Activated CD4-positive, CD25-positive, alpha-beta regulatory T cell treated with anti-CD3 and anti-CD28 coated beads, Interleukin-2, amount 50 U/mL, for 72 hours (primary cell): Measurements from ENCODE around the gene MS4A18.
"Not testable (repeated sequence)": the region's sequence is repeated elsewhere in the genome, so short reads cannot be mapped to it uniquely, and the experiment has no call there.

Experiments used
- DNase-seq: peaks from one replicate; pipeline ENCODE4 v3.0.0; 2021

Gene MS4A18

GRCh38 chr11:60724420-60724819 is at the start of gene MS4A18:
MS4A18 (plus strand) TSS chr11:60724720.
- DNase-seq: no peak

GRCh38 chr11:60678231-60678630 is 46.3 kb upstream of the MS4A18 start:
- DNase-seq: not testable (repeated sequence)

- no peak for DNase-seq
Observed at GRCh38 chr11:60679879-60680278, 44.6 kb upstream of the MS4A18 start.

- no peak for DNase-seq
Observed at GRCh38 chr11:60680455-60681119, 43.9 kb upstream of the MS4A18 start.

GRCh38 chr11:60684541-60684848 is 40.0 kb upstream of the MS4A18 start:
- DNase-seq: not testable (repeated sequence)

GRCh38 chr11:60691661-60692060 is 32.9 kb upstream of the MS4A18 start:
- no peak for DNase-seq

GRCh38 chr11:60699284-60699691 is 25.2 kb upstream of the MS4A18 start, which contains the start of gene MS4A8:
MS4A8 (plus strand) TSS chr11:60699612; CDS start chr11:60700861, 1,249 bp downstream.
- no peak for DNase-seq

- DNase-seq: no peak
Observed at GRCh38 chr11:60699936-60700335, 24.6 kb upstream of the MS4A18 start.

GRCh38 chr11:60700689-60701468 is 23.6 kb upstream of the MS4A18 start:
- no peak for DNase-seq

- DNase-seq: no peak
Observed at GRCh38 chr11:60701469-60701818, 23.1 kb upstream of the MS4A18 start.

GRCh38 chr11:60703374-60703773 is 21.1 kb upstream of the MS4A18 start:
- DNase-seq: no peak

GRCh38 chr11:60705895-60706294 is 18.6 kb upstream of the MS4A18 start:
- no peak for DNase-seq

- no peak for DNase-seq
Observed at GRCh38 chr11:60706931-60707330, 17.6 kb upstream of the MS4A18 start.

GRCh38 chr11:60710482-60710881 is 14.0 kb upstream of the MS4A18 start:
- DNase-seq: no peak

GRCh38 chr11:60711276-60711675 is 13.2 kb upstream of the MS4A18 start:
- no peak for DNase-seq

- not testable (repeated sequence) for DNase-seq
Observed at GRCh38 chr11:60713423-60713822, 11.1 kb upstream of the MS4A18 start.

- DNase-seq: no peak
Observed at GRCh38 chr11:60717956-60718355, 6.6 kb upstream of the MS4A18 start.

- DNase-seq: no peak
Observed at GRCh38 chr11:60718524-60719316, 5.8 kb upstream of the MS4A18 start.

- no peak for DNase-seq
Observed at GRCh38 chr11:60719391-60719790, 5.1 kb upstream of the MS4A18 start.

GRCh38 chr11:60720460-60720859 is 4.1 kb upstream of the MS4A18 start:
- DNase-seq: no peak

- DNase-seq: no peak
Observed at GRCh38 chr11:60725592-60725991, 1.1 kb downstream of the MS4A18 start.

GRCh38 chr11:60731586-60731985 is 7.1 kb downstream of the MS4A18 start:
- DNase-seq: no peak

GRCh38 chr11:60734279-60734678 is 9.8 kb downstream of the MS4A18 start:
- no peak for DNase-seq

- no peak for DNase-seq
Observed at GRCh38 chr11:60739114-60739513, 14.6 kb downstream of the MS4A18 start.
